GM12891 (cell line): ENCODE data around the gene RGCC.

Source experiments
- POLR2A ChIP-seq: IDR thresholded peaks from 2 replicates; pipeline ENCODE4 v1.6.1; 2011; ENCODE audit warnings: low read depth, low read length, control low read depth
- POLR2AphosphoS5 ChIP-seq: IDR thresholded peaks from 2 replicates; pipeline ENCODE4 v1.6.1; 2011; ENCODE audit warnings: low read depth, low read length, control low read depth
- POU2F2 ChIP-seq: IDR thresholded peaks from 2 replicates; pipeline ENCODE4 v1.6.1; 2011; ENCODE audit warnings: low read depth, mild to moderate bottlenecking, control low read depth, low read length, moderate library complexity
- SPI1 ChIP-seq: IDR thresholded peaks from 2 replicates; pipeline ENCODE4 v1.6.1; 2011; ENCODE audit warnings: low read depth, low read length, control low read depth
- TAF1 ChIP-seq: IDR thresholded peaks from 2 replicates; pipeline ENCODE4 v1.6.1; 2011; ENCODE audit warnings: low read depth, low read length, control low read depth

DNA sequence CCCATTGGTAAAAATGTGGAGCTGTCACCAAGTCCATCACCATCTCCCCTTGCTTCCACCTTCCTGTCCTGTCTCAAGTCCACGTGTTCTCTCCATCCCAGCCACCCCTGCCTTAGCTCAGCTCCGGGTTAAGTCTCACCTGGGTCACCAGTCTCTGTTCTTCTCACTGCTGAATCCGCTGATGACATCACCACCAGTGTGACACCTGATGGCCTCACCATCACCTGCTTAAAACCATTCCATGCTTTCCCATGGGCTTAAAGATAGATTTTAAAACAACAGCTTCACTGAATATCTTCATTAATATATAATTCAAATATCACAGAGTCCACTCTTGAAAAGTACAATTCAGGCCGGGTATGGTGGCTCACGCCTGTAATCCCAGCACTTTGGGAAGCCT is 42.1 kb downstream of the RGCC start:
- TF ChIP-seq POLR2A (no peak), POLR2AphosphoS5 (no peak), TAF1 (no peak), SPI1 (no peak), POU2F2 (no peak)
